GM12801 (cell line): ENCODE results near the gene REEP3.

Experiments used
- TF ChIP-seq, protein P1 (sequence below): IDR thresholded peaks from one replicate; pipeline ENCODE4 v1.5.1; 2011; ENCODE audit warnings: control low read depth; ENCODE audit not compliant: insufficient read length; ENCODE audit errors: extremely low read depth

The REEP3 gene

DNA sequence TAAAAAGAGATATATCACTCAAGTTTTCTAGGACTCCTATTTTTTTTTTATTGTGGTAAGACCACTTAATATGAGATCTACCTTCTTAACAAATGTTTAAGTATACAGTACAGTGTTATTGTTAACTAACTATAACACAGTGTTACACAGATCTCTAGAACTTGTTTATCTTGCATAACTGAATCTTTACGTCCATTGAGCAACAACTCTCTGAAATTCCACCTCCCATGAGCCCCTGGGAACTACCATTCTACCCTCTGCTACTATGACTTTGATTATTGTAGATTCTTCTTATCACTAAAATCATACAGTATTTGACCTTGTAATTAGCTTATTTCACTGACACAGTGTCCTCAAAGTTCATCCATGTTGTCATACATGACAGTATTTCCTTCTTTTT lies 22.5 kb upstream of the REEP3 start:
- TF ChIP-seq, protein P1, sequence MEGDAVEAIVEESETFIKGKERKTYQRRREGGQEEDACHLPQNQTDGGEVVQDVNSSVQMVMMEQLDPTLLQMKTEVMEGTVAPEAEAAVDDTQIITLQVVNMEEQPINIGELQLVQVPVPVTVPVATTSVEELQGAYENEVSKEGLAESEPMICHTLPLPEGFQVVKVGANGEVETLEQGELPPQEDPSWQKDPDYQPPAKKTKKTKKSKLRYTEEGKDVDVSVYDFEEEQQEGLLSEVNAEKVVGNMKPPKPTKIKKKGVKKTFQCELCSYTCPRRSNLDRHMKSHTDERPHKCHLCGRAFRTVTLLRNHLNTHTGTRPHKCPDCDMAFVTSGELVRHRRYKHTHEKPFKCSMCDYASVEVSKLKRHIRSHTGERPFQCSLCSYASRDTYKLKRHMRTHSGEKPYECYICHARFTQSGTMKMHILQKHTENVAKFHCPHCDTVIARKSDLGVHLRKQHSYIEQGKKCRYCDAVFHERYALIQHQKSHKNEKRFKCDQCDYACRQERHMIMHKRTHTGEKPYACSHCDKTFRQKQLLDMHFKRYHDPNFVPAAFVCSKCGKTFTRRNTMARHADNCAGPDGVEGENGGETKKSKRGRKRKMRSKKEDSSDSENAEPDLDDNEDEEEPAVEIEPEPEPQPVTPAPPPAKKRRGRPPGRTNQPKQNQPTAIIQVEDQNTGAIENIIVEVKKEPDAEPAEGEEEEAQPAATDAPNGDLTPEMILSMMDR = no peak

DNA sequence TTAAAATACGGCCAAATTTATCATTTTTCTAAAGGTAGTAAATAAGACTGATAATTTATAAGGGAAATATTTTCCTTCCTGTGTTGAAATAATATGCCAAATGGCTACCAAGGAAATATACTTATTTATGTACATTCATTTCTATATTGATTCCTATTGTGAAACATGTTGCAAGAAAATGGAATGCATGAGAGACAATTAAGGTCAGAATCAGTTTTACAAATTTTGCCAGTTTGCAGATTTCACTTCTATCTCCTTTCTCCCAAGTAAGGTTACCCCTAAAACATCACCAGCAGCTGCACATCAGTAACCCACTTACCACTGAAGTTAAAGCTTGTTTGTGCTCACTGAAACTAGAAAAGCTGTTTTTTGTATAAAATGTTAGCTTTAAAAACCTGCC lies 19.2 kb upstream of the REEP3 start:
- TF ChIP-seq, protein P1 = no peak

DNA sequence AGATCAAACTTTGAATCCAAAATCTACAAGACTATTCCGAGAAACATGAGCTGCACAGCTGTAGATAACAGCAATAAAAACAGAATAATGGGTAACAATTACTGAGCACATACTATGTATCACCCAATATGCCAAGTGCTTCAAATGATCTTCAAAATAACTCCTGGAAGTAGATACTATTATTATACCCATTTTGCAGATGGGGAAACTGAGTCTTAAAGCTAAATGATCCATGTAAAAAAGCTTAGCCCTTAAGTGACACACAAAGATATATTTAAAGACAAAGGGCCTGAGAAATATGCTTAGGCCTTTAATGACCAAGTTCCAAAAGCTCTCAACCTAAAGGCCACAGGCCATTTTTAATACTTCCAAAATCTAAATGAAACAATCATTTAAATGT lies 18.4 kb upstream of the REEP3 start:
- TF ChIP-seq, protein P1 = no peak

DNA sequence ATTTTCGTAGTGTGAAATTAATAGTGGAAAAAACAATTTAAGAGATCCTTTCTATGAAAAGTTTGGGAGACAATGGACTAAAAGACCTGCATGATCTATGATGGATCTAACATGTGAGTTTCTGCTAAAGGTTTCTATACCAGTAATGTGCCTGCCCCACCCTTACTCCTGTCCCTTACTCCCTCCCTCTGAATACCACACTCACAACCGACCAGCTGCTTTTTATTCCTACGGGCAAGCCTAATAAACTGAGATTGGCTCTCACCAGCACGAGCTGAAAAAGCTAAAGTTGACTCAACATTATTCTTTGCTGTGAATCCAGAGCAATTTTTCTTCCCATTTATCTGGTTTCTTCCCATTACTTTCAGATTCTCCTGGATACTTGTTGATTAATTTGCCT lies 17.8 kb upstream of the REEP3 start:
- TF ChIP-seq, protein P1 = no peak

DNA sequence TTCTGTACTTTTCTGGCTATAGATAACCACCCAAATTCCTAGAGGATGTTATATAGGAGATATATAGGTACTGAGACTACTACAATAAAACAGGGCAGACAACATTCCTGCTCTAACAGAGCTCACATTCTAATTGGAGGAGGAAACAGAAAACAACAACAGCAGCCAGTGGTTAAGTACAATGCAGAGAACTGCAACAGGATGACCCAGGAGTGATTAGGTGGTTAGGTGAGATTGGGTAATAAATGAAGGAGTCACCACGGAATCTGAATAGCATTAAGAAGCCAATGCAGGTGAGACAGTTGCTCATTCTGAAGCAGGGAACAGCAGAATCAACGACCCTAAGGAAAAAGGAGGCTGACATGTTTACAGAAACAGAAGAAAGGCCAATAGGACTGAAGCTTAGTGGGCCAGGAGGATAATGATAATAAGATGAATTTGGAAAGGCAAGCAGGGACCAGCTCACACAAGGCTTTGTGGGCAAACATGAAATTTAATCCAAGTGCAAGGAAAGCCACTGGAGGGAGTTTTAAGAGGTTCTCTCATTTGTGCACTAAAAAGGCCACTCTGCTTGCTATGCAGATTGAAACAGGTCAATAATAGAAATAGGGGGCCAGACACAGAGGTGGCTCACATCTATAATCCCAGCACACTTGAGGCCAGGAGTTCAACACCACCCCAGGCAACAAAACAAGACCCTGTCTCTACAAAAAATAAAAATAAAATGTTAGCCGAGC lies 16.9 kb upstream of the REEP3 start:
- TF ChIP-seq, protein P1 = no peak

DNA sequence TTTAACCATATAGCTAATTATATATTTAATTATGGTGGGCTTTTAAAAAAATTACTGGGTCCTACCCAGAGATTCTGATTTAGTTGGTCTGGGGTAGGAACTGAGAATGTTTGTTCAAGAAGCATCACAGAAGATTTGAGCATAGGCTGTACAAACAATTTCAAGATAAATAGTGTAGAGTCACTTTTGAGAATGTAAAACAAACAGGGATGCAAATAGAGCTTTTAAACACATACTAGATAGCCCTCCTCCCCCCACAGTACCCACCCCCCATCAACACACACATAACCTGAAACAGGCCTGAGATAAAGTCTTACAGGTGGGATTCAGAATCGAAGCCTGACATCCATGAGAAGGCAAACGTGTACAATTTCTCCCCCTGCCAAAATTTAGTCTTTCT lies 15.6 kb upstream of the REEP3 start:
- TF ChIP-seq, protein P1 = no peak

DNA sequence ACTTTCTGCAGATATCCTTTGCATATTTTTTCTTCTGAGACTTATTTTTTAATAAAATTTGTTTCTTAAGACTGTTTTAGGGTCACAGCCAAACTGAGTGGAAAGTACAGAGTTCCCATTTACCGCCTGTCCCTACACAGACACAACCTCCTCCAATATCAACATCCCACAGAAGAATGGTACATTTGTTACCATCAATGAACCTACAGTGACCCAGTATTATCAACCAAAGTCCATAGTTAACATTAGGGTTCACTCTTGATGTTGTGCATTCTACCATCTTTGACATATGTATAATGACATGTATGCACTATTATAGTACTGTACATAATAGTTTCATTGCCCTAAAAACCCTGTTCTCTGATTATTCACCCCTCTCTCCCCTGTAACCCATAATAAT lies 14.6 kb upstream of the REEP3 start:
- TF ChIP-seq, protein P1 = no peak
